ENCODE results near the gene HS2ST1.

HS2ST1 gene

GRCh38 chr1:87117761-87118368 lies 203.4 kb downstream of the HS2ST1 start:
- no peak for DNase-seq

GRCh38 chr1:87119541-87120140 lies 205.2 kb downstream of the HS2ST1 start:
- DNase-seq = no peak

- no peak for DNase-seq
Measured at GRCh38 chr1:87120779-87121178, 206.3 kb downstream of the HS2ST1 start.

- DNase-seq = no peak
Measured at GRCh38 chr1:87121711-87122163, 207.3 kb downstream of the HS2ST1 start.

- no peak for DNase-seq
Measured at GRCh38 chr1:87122243-87122642, 207.8 kb downstream of the HS2ST1 start.

- DNase-seq = no peak
Measured at GRCh38 chr1:87123610-87124009, 209.2 kb downstream of the HS2ST1 start.

- no peak for DNase-seq
Measured at GRCh38 chr1:87126886-87127505, 212.6 kb downstream of the HS2ST1 start.

- DNase-seq = no peak
Measured at GRCh38 chr1:87127581-87127980, 213.1 kb downstream of the HS2ST1 start.

- no peak for DNase-seq
Measured at GRCh38 chr1:87129038-87129437, 214.6 kb downstream of the HS2ST1 start.

- no peak for DNase-seq
Measured at GRCh38 chr1:87129606-87130005, 215.2 kb downstream of the HS2ST1 start.

GRCh38 chr1:87130438-87130837 lies 216.0 kb downstream of the HS2ST1 start:
- DNase-seq = no peak

GRCh38 chr1:87131809-87132283 lies 217.4 kb downstream of the HS2ST1 start:
- DNase-seq = no peak

- DNase-seq = no peak
Measured at GRCh38 chr1:87132284-87132870, 217.9 kb downstream of the HS2ST1 start.

GRCh38 chr1:87134061-87134460 lies 219.6 kb downstream of the HS2ST1 start:
- no peak for DNase-seq

- DNase-seq = no peak
Measured at GRCh38 chr1:87134625-87135328, 220.3 kb downstream of the HS2ST1 start.

- DNase-seq = no peak
Measured at GRCh38 chr1:87135329-87135712, 220.9 kb downstream of the HS2ST1 start.

- DNase-seq = no peak
Measured at GRCh38 chr1:87136607-87137341, 222.3 kb downstream of the HS2ST1 start.

GRCh38 chr1:87137342-87137739 lies 222.9 kb downstream of the HS2ST1 start:
- DNase-seq = no peak

- DNase-seq = no peak
Measured at GRCh38 chr1:87140831-87141540, 226.6 kb downstream of the HS2ST1 start.

- DNase-seq = no peak
Measured at GRCh38 chr1:87141556-87141955, 227.1 kb downstream of the HS2ST1 start.

GRCh38 chr1:87143413-87144135 lies 229.1 kb downstream of the HS2ST1 start:
- DNase-seq = no peak
